Measurements from ENCODE around the gene MPPED1.
A peak's percentile ranks its signal among the peaks of the same experiment; 100 is the strongest.

Gene MPPED1

GRCh38 chr22:43411869-43412807, at the start of gene MPPED1:
Gene MPPED1, plus strand, starts transcription at chr22:43412014. Its CDS starts 12,972 bp downstream, at chr22:43424986.
- DNase-seq: no peak

GRCh38 chr22:43363315-43364168, 48.3 kb upstream of the MPPED1 start:
- DNase-seq: no peak

GRCh38 chr22:43364169-43364435, 47.7 kb upstream of the MPPED1 start:
- no peak for DNase-seq

- DNase-seq: no peak
Observed at GRCh38 chr22:43365715-43366440, 45.9 kb upstream of the MPPED1 start.

GRCh38 chr22:43370036-43370435, 41.8 kb upstream of the MPPED1 start:
- DNase-seq: no peak

- no peak for DNase-seq
Observed at GRCh38 chr22:43375951-43376455, 35.8 kb upstream of the MPPED1 start.

- no peak for DNase-seq
Observed at GRCh38 chr22:43376765-43377547, 34.9 kb upstream of the MPPED1 start.

- no peak for DNase-seq
Observed at GRCh38 chr22:43377548-43377895, 34.3 kb upstream of the MPPED1 start.

- no peak for DNase-seq
Observed at GRCh38 chr22:43377896-43378704, 33.7 kb upstream of the MPPED1 start.

- DNase-seq: no peak
Observed at GRCh38 chr22:43381693-43382092, 30.1 kb upstream of the MPPED1 start.

- no peak for DNase-seq
Observed at GRCh38 chr22:43384863-43385262, 27.0 kb upstream of the MPPED1 start.

GRCh38 chr22:43385770-43386641, 25.8 kb upstream of the MPPED1 start:
- peak; percentile 71 for DNase-seq

GRCh38 chr22:43387815-43388214, 24.0 kb upstream of the MPPED1 start:
- no peak for DNase-seq

- DNase-seq: peak; percentile 76
Observed at GRCh38 chr22:43388420-43388851, 23.4 kb upstream of the MPPED1 start.

GRCh38 chr22:43389227-43389836, 22.5 kb upstream of the MPPED1 start:
- no peak for DNase-seq

- DNase-seq: no peak
Observed at GRCh38 chr22:43390166-43390565, 21.6 kb upstream of the MPPED1 start.

GRCh38 chr22:43390872-43391271, 20.9 kb upstream of the MPPED1 start:
- no peak for DNase-seq

GRCh38 chr22:43391306-43391705, 20.5 kb upstream of the MPPED1 start:
- DNase-seq: no peak

GRCh38 chr22:43392385-43392989, 19.3 kb upstream of the MPPED1 start:
- DNase-seq: no peak
